Neural progenitor cell (in vitro differentiated cells): ENCODE data around the gene ATP1A3. TPM values are rescaled to one million over a fixed set of nuclear protein-coding genes. Genes with fewer than 3 reads are reported as not detected.

Experiments
- DNase-seq: peaks from one replicate; pipeline ENCODE4 v3.0.0-alpha.2; 2016; ENCODE audit warnings: low spot score
- H2AFZ ChIP-seq: fragments of 200-600 bp; sonication (generic); replicated peaks from 2 replicates; pipeline ENCODE4 v1.6.1; 2016; ENCODE audit warnings: antibody characterized with exemption
- H3F3A ChIP-seq: fragments of 200-600 bp; sonication (generic); 2 replicates; pipeline ENCODE4 v1.6.1; 2016; ENCODE audit warnings: antibody characterized with exemption, low read depth
- H3K27ac ChIP-seq: fragments of 200-600 bp; sonication (generic); 2 replicates; pipeline ENCODE4 v1.5.1; 2016; ENCODE audit warnings: mild to moderate bottlenecking
- H3K27me3 ChIP-seq: fragments of 200-600 bp; sonication (generic); 2 replicates; pipeline ENCODE4 v1.6.1; 2016; ENCODE audit warnings: mild to moderate bottlenecking, moderate library complexity
- H3K36me3 ChIP-seq: fragments of 200-600 bp; sonication (generic); 2 replicates; pipeline ENCODE4 v1.5.1; 2016
- H3K4me1 ChIP-seq: fragments of 200-600 bp; sonication (generic); 2 replicates; pipeline ENCODE4 v1.6.1; 2016; ENCODE audit warnings: mixed run types
- H3K4me2 ChIP-seq: fragments of 200-600 bp; sonication (generic); 2 replicates; pipeline ENCODE4 v1.6.1; 2016
- H3K4me3 ChIP-seq: fragments of 200-600 bp; sonication (generic); 2 replicates; pipeline ENCODE4 v1.5.1; 2016
- H3K79me2 ChIP-seq: fragments of 200-600 bp; sonication (generic); 2 replicates; pipeline ENCODE4 v1.6.1; 2016; ENCODE audit warnings: low read depth
- H3K9ac ChIP-seq: fragments of 200-600 bp; sonication (generic); 2 replicates; pipeline ENCODE4 v1.6.1; 2016
- H3K9me3 ChIP-seq: fragments of 200-600 bp; sonication (generic); 2 replicates; pipeline ENCODE4 v1.5.1; 2016; ENCODE audit warnings: low read depth
- H4K20me1 ChIP-seq: fragments of 200-600 bp; sonication (generic); 2 replicates; pipeline ENCODE4 v1.6.1; 2016; ENCODE audit warnings: low read depth
- H3K27ac Mint-ChIP-seq: 3 replicates; pipeline ENCODE4 v1.8.0; 2021; ENCODE audit warnings: mixed read lengths
- H3K27me3 Mint-ChIP-seq: 2 replicates; pipeline ENCODE4 v1.8.0; 2022; ENCODE audit warnings: low read depth, mild to moderate bottlenecking, inconsistent platforms, moderate library complexity, mixed read lengths; ENCODE audit not compliant: insufficient read depth
- H3K36me3 Mint-ChIP-seq: 3 replicates; pipeline ENCODE4 v1.8.0; 2021; ENCODE audit warnings: mixed read lengths
- H3K4me1 Mint-ChIP-seq: 3 replicates; pipeline ENCODE4 v1.8.0; 2021; ENCODE audit warnings: mixed read lengths
- H3K4me3 Mint-ChIP-seq: 3 replicates; pipeline ENCODE4 v1.8.0; 2021; ENCODE audit warnings: mild to moderate bottlenecking, moderate library complexity, mixed read lengths
- H3K9me3 Mint-ChIP-seq: 3 replicates; pipeline ENCODE4 v1.8.0; 2020; ENCODE audit warnings: mixed read lengths
- CTCF ChIP-seq: fragments of 200-600 bp; sonication (generic); IDR thresholded peaks from 2 replicates; pipeline ENCODE4 v1.5.1; 2017; ENCODE audit warnings: antibody characterized with exemption, mild to moderate bottlenecking
- EZH2 ChIP-seq: fragments of 200-600 bp; sonication (generic); IDR thresholded peaks from 2 replicates; pipeline ENCODE4 v1.6.1; 2017; ENCODE audit warnings: antibody characterized with exemption, mild to moderate bottlenecking, moderate library complexity
- EZH2phosphoT487 ChIP-seq: fragments of 200-600 bp; sonication (generic); IDR thresholded peaks from 2 replicates; pipeline ENCODE4 v1.6.1; 2017; ENCODE audit warnings: antibody characterized with exemption
- total RNA-seq: library from RNA; depleted of rRNA; stranded (reverse); fragments of >200 nt; gene quantifications from 2 replicates; pipeline ENCODE4 v1.2.3, GENCODE V29; 2015; ENCODE audit warnings: low replicate concordance

ATP1A3 gene
- total RNA-seq, 1 donor from 2014 or later = not detected

- Mint-ChIP-seq H3K27me3 (peaks cover 55% of the 10 kb centered on the region), H3K36me3 (no peaks in the 10 kb centered on the region), H3K4me3 (no peak overlapping the region), H3K4me1 (peaks cover 10% of the 10 kb centered on the region), H3K27ac (no peak overlapping the region), H3K9me3 (no peaks in the 10 kb centered on the region)
- peaks cover 11% of the 10 kb centered on the region for H3F3A ChIP-seq
- H3K4me2 ChIP-seq = no peak overlapping the region
- no peak overlapping the region for H3K9ac ChIP-seq
- no peak for TF ChIP-seq EZH2
- TF ChIP-seq EZH2phosphoT487 = no peak
- TF ChIP-seq CTCF = no peak
- H3K4me3 ChIP-seq = no peak overlapping the region
- H3K27ac ChIP-seq = no peak overlapping the region
- H2AFZ ChIP-seq = no peak overlapping the region
- no peak for DNase-seq
- no peaks in the 10 kb centered on the region for H3K79me2 ChIP-seq
- peaks cover 18% of the 10 kb centered on the region for H4K20me1 ChIP-seq
- H3K36me3 ChIP-seq = no peaks in the 10 kb centered on the region
- H3K27me3 ChIP-seq = peaks cover 99% of the 10 kb centered on the region
- no peaks in the 10 kb centered on the region for H3K4me1 ChIP-seq
- H3K9me3 ChIP-seq = no peaks in the 10 kb centered on the region
Measured at GRCh38 chr19:41935760-41936415, 58.1 kb downstream of the ATP1A3 start.

- Mint-ChIP-seq H3K9me3 (no peaks in the 10 kb centered on the region), H3K4me3 (peak overlapping the region; percentile 58), H3K27ac (no peak overlapping the region), H3K36me3 (no peaks in the 10 kb centered on the region), H3K27me3 (peaks cover 62% of the 10 kb centered on the region), H3K4me1 (peaks cover 10% of the 10 kb centered on the region)
- Histone ChIP-seq H3K27me3 (peaks cover 99% of the 10 kb centered on the region), H3K9me3 (no peaks in the 10 kb centered on the region), H2AFZ (no peak overlapping the region), H3K4me3 (no peak overlapping the region), H4K20me1 (peaks cover 28% of the 10 kb centered on the region), H3F3A (peaks cover 19% of the 10 kb centered on the region), H3K36me3 (no peaks in the 10 kb centered on the region), H3K27ac (no peak overlapping the region), H3K4me2 (no peak overlapping the region), H3K4me1 (no peaks in the 10 kb centered on the region), H3K79me2 (no peaks in the 10 kb centered on the region), H3K9ac (no peak overlapping the region)
- TF ChIP-seq EZH2 (peak; percentile 51), EZH2phosphoT487 (no peak), CTCF (peak; percentile 90)
- peak; percentile 88 for DNase-seq
Measured at GRCh38 chr19:41934849-41935374, 59.1 kb downstream of the ATP1A3 start.

- Histone ChIP-seq H3F3A (peaks cover 23% of the 10 kb centered on the region), H4K20me1 (peaks cover 34% of the 10 kb centered on the region), H3K4me3 (no peak overlapping the region), H3K27me3 (peaks cover 99% of the 10 kb centered on the region), H3K4me1 (peaks cover 2% of the 10 kb centered on the region), H3K9ac (no peak overlapping the region), H3K9me3 (no peaks in the 10 kb centered on the region), H3K36me3 (no peaks in the 10 kb centered on the region), H2AFZ (no peak overlapping the region), H3K4me2 (no peak overlapping the region), H3K27ac (no peak overlapping the region), H3K79me2 (no peaks in the 10 kb centered on the region)
- DNase-seq = no peak
- Mint-ChIP-seq H3K4me1 (peaks cover 15% of the 10 kb centered on the region), H3K9me3 (no peaks in the 10 kb centered on the region), H3K27me3 (peaks cover 69% of the 10 kb centered on the region), H3K27ac (no peak overlapping the region), H3K4me3 (no peak overlapping the region), H3K36me3 (no peaks in the 10 kb centered on the region)
- TF ChIP-seq EZH2phosphoT487 = no peak
- TF ChIP-seq CTCF = no peak
- no peak for TF ChIP-seq EZH2
Measured at GRCh38 chr19:41933693-41934426, 60.2 kb downstream of the ATP1A3 start.
